ENCODE results near the gene PRKG1. TPM values are rescaled to one million over a fixed set of nuclear protein-coding genes. Genes with fewer than 3 reads are reported as not detected.

Gene PRKG1
- polyA plus RNA-seq, 3 donors: 11.9 to 16.4 (median 13.7) TPM

- no peak for DNase-seq (ENCODE audit: extremely low read depth in 1 of 11, low read depth in 9 of 11, low spot score in 4 of 11)
Observed at GRCh38 chr10:52050429-52051047, 976.3 kb downstream of the PRKG1 start.

- DNase-seq (ENCODE audit: extremely low read depth in 1 of 11, low read depth in 9 of 11, low spot score in 4 of 11): no peak
Observed at GRCh38 chr10:52053497-52053896, 979.2 kb downstream of the PRKG1 start.

GRCh38 chr10:52056291-52056690, 982.0 kb downstream of the PRKG1 start:
- no peak for DNase-seq (ENCODE audit: extremely low read depth in 1 of 11, low read depth in 9 of 11, low spot score in 4 of 11)

GRCh38 chr10:52059089-52059488, 984.8 kb downstream of the PRKG1 start:
- no peak for DNase-seq (ENCODE audit: extremely low read depth in 1 of 11, low read depth in 9 of 11, low spot score in 4 of 11)

GRCh38 chr10:52063159-52063558, 988.9 kb downstream of the PRKG1 start:
- DNase-seq (ENCODE audit: extremely low read depth in 1 of 11, low read depth in 9 of 11, low spot score in 4 of 11): no peak

- DNase-seq (ENCODE audit: extremely low read depth in 1 of 11, low read depth in 9 of 11, low spot score in 4 of 11): no peak
Observed at GRCh38 chr10:52064084-52064845, 990.0 kb downstream of the PRKG1 start.

GRCh38 chr10:52066383-52066782, 992.1 kb downstream of the PRKG1 start:
- no peak for DNase-seq (ENCODE audit: extremely low read depth in 1 of 11, low read depth in 9 of 11, low spot score in 4 of 11)

GRCh38 chr10:52068485-52068884, 994.2 kb downstream of the PRKG1 start:
- DNase-seq (ENCODE audit: extremely low read depth in 1 of 11, low read depth in 9 of 11, low spot score in 4 of 11): no peak

- DNase-seq (ENCODE audit: extremely low read depth in 1 of 11, low read depth in 9 of 11, low spot score in 4 of 11): no peak
Observed at GRCh38 chr10:52071814-52072213, 997.5 kb downstream of the PRKG1 start.

- no peak for DNase-seq (ENCODE audit: extremely low read depth in 1 of 11, low read depth in 9 of 11, low spot score in 4 of 11)
Observed at GRCh38 chr10:52074505-52075026, 1000.3 kb downstream of the PRKG1 start.

GRCh38 chr10:52077814-52078213, 1003.5 kb downstream of the PRKG1 start:
- no peak for DNase-seq (ENCODE audit: extremely low read depth in 1 of 11, low read depth in 9 of 11, low spot score in 4 of 11)

GRCh38 chr10:52078397-52078937, 1004.2 kb downstream of the PRKG1 start:
- no peak for DNase-seq (ENCODE audit: extremely low read depth in 1 of 11, low read depth in 9 of 11, low spot score in 4 of 11)

GRCh38 chr10:52082307-52082706, 1008.0 kb downstream of the PRKG1 start:
- DNase-seq (ENCODE audit: extremely low read depth in 1 of 11, low read depth in 9 of 11, low spot score in 4 of 11): no peak

- DNase-seq (ENCODE audit: extremely low read depth in 1 of 11, low read depth in 9 of 11, low spot score in 4 of 11): no peak
Observed at GRCh38 chr10:52083422-52083821, 1009.1 kb downstream of the PRKG1 start.

GRCh38 chr10:52092390-52092789, 1018.1 kb downstream of the PRKG1 start:
- DNase-seq (ENCODE audit: extremely low read depth in 1 of 11, low read depth in 9 of 11, low spot score in 4 of 11): no peak

- no peak for DNase-seq (ENCODE audit: extremely low read depth in 1 of 11, low read depth in 9 of 11, low spot score in 4 of 11)
Observed at GRCh38 chr10:52098130-52098529, 1023.8 kb downstream of the PRKG1 start.

GRCh38 chr10:52099026-52099600, 1024.8 kb downstream of the PRKG1 start:
- DNase-seq (ENCODE audit: extremely low read depth in 1 of 11, low read depth in 9 of 11, low spot score in 4 of 11): no peak

GRCh38 chr10:52100011-52100547, 1025.8 kb downstream of the PRKG1 start:
- no peak for DNase-seq (ENCODE audit: extremely low read depth in 1 of 11, low read depth in 9 of 11, low spot score in 4 of 11)

- no peak for DNase-seq (ENCODE audit: extremely low read depth in 1 of 11, low read depth in 9 of 11, low spot score in 4 of 11)
Observed at GRCh38 chr10:52105301-52105700, 1031.0 kb downstream of the PRKG1 start.

GRCh38 chr10:52106011-52106410, 1031.7 kb downstream of the PRKG1 start:
- no peak for DNase-seq (ENCODE audit: extremely low read depth in 1 of 11, low read depth in 9 of 11, low spot score in 4 of 11)

Measured in renal cortex interstitium (tissue), 11 donors.